HepG2 (cell line): ENCODE data around the gene C20orf144. TPM values are rescaled to one million over a fixed set of nuclear protein-coding genes. Genes with fewer than 3 reads are reported as not detected.
A peak's percentile ranks its signal among the peaks of the same experiment; 100 is the strongest.

Experiments
- RXRA ChIP-seq: sonication (generic); formaldehyde crosslinking; IDR thresholded peaks from 2 replicates; pipeline ENCODE4 v1.5.1; 2020; ENCODE audit warnings: missing genetic modification reagents
- ZBTB40 ChIP-seq, 2 experiments: fragments of 450-650 bp in 1 of 2; sonication (generic) in 1 of 2; formaldehyde crosslinking in 1 of 2; IDR thresholded peaks; 2 replicates each; pipeline versions ENCODE4 v1.6.1 to v1.8.0; 2016 to 2022; ENCODE audit warnings: antibody characterized with exemption in 1 of 2, mild to moderate bottlenecking in 1 of 2, missing genetic modification reagents in 1 of 2
- ZNF280B ChIP-seq: sonication (generic); formaldehyde crosslinking; IDR thresholded peaks from 2 replicates; pipeline ENCODE4 v1.5.0; 2020; ENCODE audit warnings: missing genetic modification reagents, mild to moderate bottlenecking, borderline replicate concordance
- ZNF547 ChIP-seq: sonication (generic); formaldehyde crosslinking; IDR thresholded peaks from 2 replicates; pipeline ENCODE4 v1.5.1; 2020; ENCODE audit warnings: mild to moderate bottlenecking, missing genetic modification reagents
- ZNF687 ChIP-seq: sonication (generic); formaldehyde crosslinking; IDR thresholded peaks from 2 replicates; pipeline ENCODE4 v1.5.1; 2020; ENCODE audit warnings: mild to moderate bottlenecking, missing genetic modification reagents, moderate library complexity
- polyA plus RNA-seq, 8 experiments: library from polyadenylated mRNA; depleted of rRNA in 3 of 8; stranded (reverse) in 7 of 8; unstranded in 1 of 8; fragments of >200 nt; fragmentation: Illumina TruSeq in 4 of 8; extraction: Trizol in 4 of 8; gene quantifications; 2 replicates each; pipeline versions ENCODE4 v1.2.1 to v1.2.3, GENCODE V29; 2011 to 2016; ENCODE audit warnings: low read depth in 4 of 8, missing spikeins in 1 of 8, mixed read lengths in 1 of 8; ENCODE audit not compliant: insufficient read depth in 1 of 8
- total RNA-seq, 5 experiments: library from RNA; depleted of rRNA; stranded (reverse); fragments of >200 nt; fragmentation: Illumina TruSeq; extraction: Trizol; gene quantifications; 2 replicates each; pipeline ENCODE4 v1.2.3, GENCODE V29; 2016; ENCODE audit warnings: low read depth in 1 of 5

Gene C20orf144
- total and polyA plus RNA-seq, 2 of the 13 experiments (the other 11 are each of a cell fraction or from before 2014, with no cell fraction given): 0.09 to 0.16 TPM

GRCh38 chr20:33622705-33623365 is 39.3 kb upstream of the C20orf144 start (continued):
- peak; percentile 34; the same call in 1 of the 2 replicates for TF ChIP-seq ZNF687 (CRISPR knock-in tag)
- 0 out of 2 replicates have a peak, but pooled peaks have one; percentile 42 for TF ChIP-seq ZNF280B (CRISPR knock-in tag)
- no peak for TF ChIP-seq ZBTB40 (IDR thresholded peaks at IDR 0.05)
- no peak for TF ChIP-seq ZBTB40 (CRISPR knock-in tag; IDR thresholded peaks at IDR 0.05)
- TF ChIP-seq RXRA (CRISPR knock-in tag): 0 out of 2 replicates have a peak, but pooled peaks have one; percentile 19
- peak; percentile 58; the same call in 1 of the 2 replicates for TF ChIP-seq ZNF547 (CRISPR knock-in tag)
